GM10266 (cell line): ENCODE data around the gene PRSS50.

Experiments
- DNase-seq: peaks from one replicate; pipeline ENCODE4 v3.0.0; 2012; ENCODE audit errors: extremely low spot score
- TF ChIP-seq, protein P1 (sequence below): IDR thresholded peaks from 2 replicates; pipeline ENCODE4 v1.5.1; 2012; ENCODE audit warnings: mild to moderate bottlenecking, low read depth; ENCODE audit not compliant: control insufficient read depth, insufficient read depth; ENCODE audit errors: missing control alignments

Gene PRSS50

GRCh38 chr3:46710671-46711295 is 6.9 kb downstream of the PRSS50 start:
- TF ChIP-seq, protein P1, sequence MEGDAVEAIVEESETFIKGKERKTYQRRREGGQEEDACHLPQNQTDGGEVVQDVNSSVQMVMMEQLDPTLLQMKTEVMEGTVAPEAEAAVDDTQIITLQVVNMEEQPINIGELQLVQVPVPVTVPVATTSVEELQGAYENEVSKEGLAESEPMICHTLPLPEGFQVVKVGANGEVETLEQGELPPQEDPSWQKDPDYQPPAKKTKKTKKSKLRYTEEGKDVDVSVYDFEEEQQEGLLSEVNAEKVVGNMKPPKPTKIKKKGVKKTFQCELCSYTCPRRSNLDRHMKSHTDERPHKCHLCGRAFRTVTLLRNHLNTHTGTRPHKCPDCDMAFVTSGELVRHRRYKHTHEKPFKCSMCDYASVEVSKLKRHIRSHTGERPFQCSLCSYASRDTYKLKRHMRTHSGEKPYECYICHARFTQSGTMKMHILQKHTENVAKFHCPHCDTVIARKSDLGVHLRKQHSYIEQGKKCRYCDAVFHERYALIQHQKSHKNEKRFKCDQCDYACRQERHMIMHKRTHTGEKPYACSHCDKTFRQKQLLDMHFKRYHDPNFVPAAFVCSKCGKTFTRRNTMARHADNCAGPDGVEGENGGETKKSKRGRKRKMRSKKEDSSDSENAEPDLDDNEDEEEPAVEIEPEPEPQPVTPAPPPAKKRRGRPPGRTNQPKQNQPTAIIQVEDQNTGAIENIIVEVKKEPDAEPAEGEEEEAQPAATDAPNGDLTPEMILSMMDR = no peak
- DNase-seq = no peak

DNA sequence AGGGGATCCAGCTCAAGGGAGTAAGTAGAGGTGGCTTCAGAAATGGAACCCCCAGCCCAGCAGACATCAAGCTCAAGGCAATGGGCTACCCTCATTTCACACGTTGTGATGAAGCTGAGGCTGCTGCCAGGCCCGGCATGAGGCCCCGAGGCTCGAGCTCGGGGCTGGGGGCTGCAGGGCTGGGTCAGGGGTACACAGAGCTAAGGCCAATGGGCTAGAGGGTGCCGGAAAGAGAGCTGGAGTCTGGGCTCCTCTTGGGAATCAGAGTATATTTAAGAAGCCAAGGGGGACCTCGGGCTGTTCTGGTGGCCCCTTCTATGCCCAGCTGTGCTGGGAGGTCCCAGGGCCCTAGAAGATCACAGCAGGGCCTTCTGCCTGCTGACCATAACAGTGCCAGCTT is 7.4 kb downstream of the PRSS50 start:
- TF ChIP-seq, protein P1 = no peak

DNA sequence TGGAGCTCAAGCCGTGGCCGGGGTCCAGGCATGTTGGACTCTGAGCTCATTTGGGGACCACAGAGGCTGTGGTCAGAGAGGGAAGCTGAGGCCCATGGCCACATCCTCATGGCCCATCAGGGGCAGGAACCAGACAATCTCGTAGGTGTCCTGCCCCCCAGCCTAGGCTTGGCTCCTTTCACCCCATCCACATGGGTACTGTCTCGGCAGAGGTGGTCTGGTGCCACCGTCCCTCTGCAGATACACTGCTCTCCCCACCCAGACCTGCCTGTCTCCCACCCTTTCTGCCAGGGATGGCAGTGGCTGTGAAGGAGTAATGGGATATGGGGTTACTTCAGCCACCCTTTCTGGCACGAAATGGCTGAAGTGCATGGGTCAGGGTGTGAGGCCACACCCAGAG is 7.9 kb downstream of the PRSS50 start:
- TF ChIP-seq, protein P1 = no peak
- DNase-seq = no peak

More for the DNA sequence above, 7.4 kb downstream of the PRSS50 start:
- DNase-seq = no peak

DNA sequence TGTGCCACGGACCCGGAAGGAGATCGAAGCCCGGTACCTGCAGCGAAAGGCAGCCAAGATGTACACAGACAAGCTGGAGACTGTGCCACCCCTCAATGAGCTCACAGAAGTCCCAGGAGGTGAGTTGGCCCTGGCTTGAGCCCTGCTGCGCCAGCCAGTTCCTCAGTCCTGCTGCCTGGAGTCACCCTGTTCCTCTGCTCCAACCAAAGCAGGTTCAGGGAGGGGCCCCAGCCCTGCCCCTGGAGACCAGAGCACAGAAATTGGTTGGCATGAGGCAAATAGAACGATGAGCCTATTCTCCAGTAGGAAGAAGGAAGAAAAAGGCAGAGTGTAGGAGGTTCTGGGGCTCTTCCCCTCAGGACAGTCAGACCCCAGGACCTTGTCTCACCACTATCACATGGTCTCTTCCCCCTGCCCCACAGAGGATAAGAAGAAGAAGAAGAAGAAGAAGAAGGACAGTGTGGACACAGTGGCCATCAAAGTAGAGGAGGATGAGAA is 8.5 kb downstream of the PRSS50 start:
- no peak for DNase-seq
- TF ChIP-seq, protein P1 = no peak

GRCh38 chr3:46708401-46709156 is 9.1 kb downstream of the PRSS50 start:
- DNase-seq = no peak
- TF ChIP-seq, protein P1 = no peak

GRCh38 chr3:46707601-46708011 is 10.1 kb downstream of the PRSS50 start:
- DNase-seq = no peak
- TF ChIP-seq, protein P1 = no peak
